ENCODE results near the gene SLC34A3.

SLC34A3 gene

GRCh38 chr9:137229903-137230704 is 597 bp upstream of the SLC34A3 start:
- Histone ChIP-seq H3K4me1 (ENCODE audit: control insufficient read depth, insufficient read depth, low read length) (peaks cover 2% of the 10 kb centered on the region; the same call in 1 of the 2 replicates), H3K9me3 (ENCODE audit: control insufficient read depth, insufficient read depth, low read length) (no peaks in the 10 kb centered on the region), H3K27me3 (ENCODE audit: control insufficient read depth, insufficient read depth, low read length) (no peaks in the 10 kb centered on the region), H3K27ac (ENCODE audit: low read length) (no peak overlapping the region), H3K36me3 (ENCODE audit: control insufficient read depth, insufficient read depth, low read length) (no peaks in the 10 kb centered on the region), H3K4me3 (ENCODE audit: low read length) (no peak overlapping the region)
- no peak for DNase-seq (ENCODE audit: low read depth, low spot score)
- no CpG with 5 or more reads among the region's 31 CpGs for WGBS (ENCODE audit: insufficient coverage, insufficient read length)

- Histone ChIP-seq H3K9me3 (ENCODE audit: control insufficient read depth, insufficient read depth, low read length) (no peaks in the 10 kb centered on the region), H3K27me3 (ENCODE audit: control insufficient read depth, insufficient read depth, low read length) (no peaks in the 10 kb centered on the region), H3K27ac (ENCODE audit: low read length) (no peak overlapping the region), H3K4me3 (ENCODE audit: low read length) (no peak overlapping the region), H3K4me1 (ENCODE audit: control insufficient read depth, insufficient read depth, low read length) (peaks cover 4% of the 10 kb centered on the region), H3K36me3 (ENCODE audit: control insufficient read depth, insufficient read depth, low read length) (no peaks in the 10 kb centered on the region)
- WGBS (ENCODE audit: insufficient coverage, insufficient read length): no CpG with 5 or more reads among the region's 23 CpGs
- DNase-seq (ENCODE audit: low read depth, low spot score): no peak
Observed at GRCh38 chr9:137231372-137232039, 805 bp downstream of the SLC34A3 start.

GRCh38 chr9:137232101-137232500 is 1.4 kb downstream of the SLC34A3 start:
- Histone ChIP-seq H3K9me3 (ENCODE audit: control insufficient read depth, insufficient read depth, low read length) (no peaks in the 10 kb centered on the region), H3K36me3 (ENCODE audit: control insufficient read depth, insufficient read depth, low read length) (no peaks in the 10 kb centered on the region), H3K4me1 (ENCODE audit: control insufficient read depth, insufficient read depth, low read length) (peaks cover 9% of the 10 kb centered on the region), H3K27me3 (ENCODE audit: control insufficient read depth, insufficient read depth, low read length) (no peaks in the 10 kb centered on the region), H3K27ac (ENCODE audit: low read length) (no peak overlapping the region), H3K4me3 (ENCODE audit: low read length) (no peak overlapping the region)
- WGBS (ENCODE audit: insufficient coverage, insufficient read length): no CpG with 5 or more reads among the region's 10 CpGs
- no peak for DNase-seq (ENCODE audit: low read depth, low spot score)

- H3K4me1 ChIP-seq (ENCODE audit: control insufficient read depth, insufficient read depth, low read length): peaks cover 9% of the 10 kb centered on the region
- H3K27me3 ChIP-seq (ENCODE audit: control insufficient read depth, insufficient read depth, low read length): no peaks in the 10 kb centered on the region
- DNase-seq (ENCODE audit: low read depth, low spot score): no peak
- no peaks in the 10 kb centered on the region for H3K9me3 ChIP-seq (ENCODE audit: control insufficient read depth, insufficient read depth, low read length)
- WGBS (ENCODE audit: insufficient coverage, insufficient read length): no CpG with 5 or more reads among the region's 24 CpGs
- no peaks in the 10 kb centered on the region for H3K36me3 ChIP-seq (ENCODE audit: control insufficient read depth, insufficient read depth, low read length)
- H3K27ac ChIP-seq (ENCODE audit: low read length): no peak overlapping the region
- no peak overlapping the region for H3K4me3 ChIP-seq (ENCODE audit: low read length)
Observed at GRCh38 chr9:137232510-137232909, 1.8 kb downstream of the SLC34A3 start.

GRCh38 chr9:137233143-137233980 is 2.7 kb downstream of the SLC34A3 start:
- no peaks in the 10 kb centered on the region for H3K27me3 ChIP-seq (ENCODE audit: control insufficient read depth, insufficient read depth, low read length)
- WGBS (ENCODE audit: insufficient coverage, insufficient read length): no CpG with 5 or more reads among the region's 40 CpGs
- no peak overlapping the region for H3K4me3 ChIP-seq (ENCODE audit: low read length)
- no peaks in the 10 kb centered on the region for H3K36me3 ChIP-seq (ENCODE audit: control insufficient read depth, insufficient read depth, low read length)
- peaks cover 7% of the 10 kb centered on the region for H3K4me1 ChIP-seq (ENCODE audit: control insufficient read depth, insufficient read depth, low read length)
- no peak overlapping the region for H3K27ac ChIP-seq (ENCODE audit: low read length)
- no peak for DNase-seq (ENCODE audit: low read depth, low spot score)
- no peaks in the 10 kb centered on the region for H3K9me3 ChIP-seq (ENCODE audit: control insufficient read depth, insufficient read depth, low read length)

GRCh38 chr9:137234055-137234697 is 3.5 kb downstream of the SLC34A3 start:
- no peak overlapping the region for H3K27ac ChIP-seq (ENCODE audit: low read length)

GRCh38 chr9:137234758-137235423 is 4.2 kb downstream of the SLC34A3 start:
- no CpG with 5 or more reads among the region's 18 CpGs for WGBS (ENCODE audit: insufficient coverage, insufficient read length)
- Histone ChIP-seq H3K36me3 (ENCODE audit: control insufficient read depth, insufficient read depth, low read length) (no peaks in the 10 kb centered on the region), H3K27me3 (ENCODE audit: control insufficient read depth, insufficient read depth, low read length) (no peaks in the 10 kb centered on the region), H3K4me1 (ENCODE audit: control insufficient read depth, insufficient read depth, low read length) (peaks cover 7% of the 10 kb centered on the region), H3K27ac (ENCODE audit: low read length) (no peak overlapping the region), H3K4me3 (ENCODE audit: low read length) (no peak overlapping the region), H3K9me3 (ENCODE audit: control insufficient read depth, insufficient read depth, low read length) (no peaks in the 10 kb centered on the region)
- DNase-seq (ENCODE audit: low read depth, low spot score): no peak

More at GRCh38 chr9:137234055-137234697, 3.5 kb downstream of the SLC34A3 start:
- Histone ChIP-seq H3K9me3 (ENCODE audit: control insufficient read depth, insufficient read depth, low read length) (no peaks in the 10 kb centered on the region), H3K4me3 (ENCODE audit: low read length) (no peak overlapping the region), H3K4me1 (ENCODE audit: control insufficient read depth, insufficient read depth, low read length) (peaks cover 7% of the 10 kb centered on the region), H3K36me3 (ENCODE audit: control insufficient read depth, insufficient read depth, low read length) (no peaks in the 10 kb centered on the region), H3K27me3 (ENCODE audit: control insufficient read depth, insufficient read depth, low read length) (no peaks in the 10 kb centered on the region)
- no CpG with 5 or more reads among the region's 40 CpGs for whole genome bisulfite sequencing (ENCODE audit: insufficient coverage, insufficient read length)
- no peak for DNase-seq (ENCODE audit: low read depth, low spot score)

- WGBS (ENCODE audit: insufficient coverage, insufficient read length): no CpG with 5 or more reads among the region's 35 CpGs
- H3K27me3 ChIP-seq (ENCODE audit: control insufficient read depth, insufficient read depth, low read length): no peaks in the 10 kb centered on the region
- H3K9me3 ChIP-seq (ENCODE audit: control insufficient read depth, insufficient read depth, low read length): no peaks in the 10 kb centered on the region
- no peak for DNase-seq (ENCODE audit: low read depth, low spot score)
- H3K4me1 ChIP-seq (ENCODE audit: control insufficient read depth, insufficient read depth, low read length): peaks cover 7% of the 10 kb centered on the region
- H3K36me3 ChIP-seq (ENCODE audit: control insufficient read depth, insufficient read depth, low read length): no peaks in the 10 kb centered on the region
- no peak overlapping the region for H3K4me3 ChIP-seq (ENCODE audit: low read length)
- no peak overlapping the region for H3K27ac ChIP-seq (ENCODE audit: low read length)
Observed at GRCh38 chr9:137235424-137236237, 4.9 kb downstream of the SLC34A3 start.

- Histone ChIP-seq H3K4me3 (ENCODE audit: low read length) (no peak overlapping the region), H3K9me3 (ENCODE audit: control insufficient read depth, insufficient read depth, low read length) (no peaks in the 10 kb centered on the region), H3K36me3 (ENCODE audit: control insufficient read depth, insufficient read depth, low read length) (no peaks in the 10 kb centered on the region), H3K4me1 (ENCODE audit: control insufficient read depth, insufficient read depth, low read length) (peaks cover 7% of the 10 kb centered on the region), H3K27me3 (ENCODE audit: control insufficient read depth, insufficient read depth, low read length) (no peaks in the 10 kb centered on the region), H3K27ac (ENCODE audit: low read length) (no peak overlapping the region)
- no CpG with 5 or more reads among the region's 31 CpGs for WGBS (ENCODE audit: insufficient coverage, insufficient read length)
- DNase-seq (ENCODE audit: low read depth, low spot score): no peak
Observed at GRCh38 chr9:137236238-137236935, 5.7 kb downstream of the SLC34A3 start.

Measured in iPS DF 6.9 (cell line).